Lung microvascular endothelial cell (primary cell): ENCODE results near the gene BET1. TPM values are rescaled to one million over a fixed set of nuclear protein-coding genes. Genes with fewer than 3 reads are reported as not detected.

ENCODE experiments used
- DNase-seq, 2 donors: peaks; one replicate each; pipeline versions ENCODE4 v3.0.0 to v3.0.0-alpha.2; 2010; ENCODE audit warnings: low read depth in 2 of 2
- total RNA-seq: library from RNA; depleted of rRNA; stranded (reverse); fragments of >200 nt; gene quantifications from 2 replicates; pipeline ENCODE4 v1.2.1, GENCODE V29; 2014

Gene BET1
- total RNA-seq, 1 donor from 2014 or later: 28.4 TPM

DNA sequence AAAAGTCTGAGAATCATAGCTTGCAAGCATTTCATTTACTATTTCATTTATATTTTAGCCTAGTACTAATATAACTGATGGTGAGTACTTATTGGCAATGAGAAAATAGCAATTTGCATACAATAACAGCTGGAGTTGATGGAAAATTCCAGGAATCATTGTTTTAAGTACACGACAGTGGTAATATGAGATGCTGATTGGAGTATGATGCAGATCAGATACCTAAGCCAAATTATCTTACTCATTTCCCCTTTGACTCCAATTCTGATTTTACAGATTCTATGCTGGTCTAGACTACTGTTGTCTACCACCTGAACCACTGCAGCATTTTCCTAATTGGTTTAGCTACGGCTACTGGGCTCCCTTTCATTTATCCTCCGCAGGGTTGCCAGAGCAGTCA is 45.9 kb downstream of the BET1 start:
- DNase-seq: peak; percentile 76 to 83

DNA sequence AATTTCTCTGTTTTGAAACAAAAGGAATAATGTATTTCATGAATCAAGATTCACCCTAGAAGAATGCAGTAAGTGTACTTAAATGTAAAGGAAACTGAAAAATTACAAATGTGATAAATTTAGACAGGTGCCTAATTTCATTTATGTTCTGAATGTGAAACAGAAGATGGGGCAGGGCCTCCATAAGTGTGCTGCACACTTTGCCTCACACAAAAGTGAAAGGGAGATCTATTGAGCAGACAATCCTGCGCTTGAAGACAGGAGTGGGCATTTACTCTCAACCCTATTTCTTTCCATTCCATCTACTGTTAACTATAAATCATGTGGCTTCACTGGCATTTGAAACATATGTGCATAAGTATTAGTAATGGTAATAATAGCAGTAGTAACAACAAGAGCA is 46.4 kb downstream of the BET1 start:
- DNase-seq: no peak

DNA sequence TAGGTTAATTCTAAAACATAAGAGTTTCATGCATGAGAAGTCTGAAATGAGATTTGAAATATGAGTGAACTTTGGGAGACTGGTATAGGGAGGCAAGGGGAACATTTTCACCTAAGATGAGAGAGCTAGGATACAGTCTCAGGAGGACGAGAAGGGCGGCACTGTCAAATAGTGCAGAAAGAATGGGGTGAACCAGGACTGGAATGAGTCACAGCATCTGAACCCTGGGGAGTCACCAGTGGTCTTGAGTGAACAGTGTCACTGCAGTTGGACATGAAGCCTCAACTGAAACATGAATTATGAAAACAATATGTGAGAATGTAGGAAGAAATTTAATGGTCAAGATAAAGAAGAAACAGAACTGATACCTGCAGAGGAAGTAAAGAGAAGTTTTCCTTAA is 48.9 kb downstream of the BET1 start:
- no peak for DNase-seq

DNA sequence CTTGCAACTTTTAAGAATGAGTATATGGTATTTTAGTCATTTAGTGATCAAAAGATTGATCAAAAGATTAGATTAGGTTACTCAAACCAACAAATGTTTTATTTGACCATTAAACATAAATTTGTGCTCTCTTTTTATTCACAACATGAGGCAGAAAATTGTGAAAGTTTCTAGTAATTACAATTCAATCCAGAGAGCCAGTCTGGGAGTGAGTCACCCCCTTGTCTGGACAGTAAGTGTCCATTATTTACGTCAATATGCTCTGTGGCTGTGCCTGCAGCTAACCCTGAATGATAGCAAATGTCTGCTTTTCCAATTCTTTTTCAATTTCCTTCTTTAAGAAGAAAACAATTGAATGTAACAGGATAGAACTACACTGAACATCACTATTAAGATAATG is 54.7 kb downstream of the BET1 start:
- peak; percentile 55 to 91 for DNase-seq

DNA sequence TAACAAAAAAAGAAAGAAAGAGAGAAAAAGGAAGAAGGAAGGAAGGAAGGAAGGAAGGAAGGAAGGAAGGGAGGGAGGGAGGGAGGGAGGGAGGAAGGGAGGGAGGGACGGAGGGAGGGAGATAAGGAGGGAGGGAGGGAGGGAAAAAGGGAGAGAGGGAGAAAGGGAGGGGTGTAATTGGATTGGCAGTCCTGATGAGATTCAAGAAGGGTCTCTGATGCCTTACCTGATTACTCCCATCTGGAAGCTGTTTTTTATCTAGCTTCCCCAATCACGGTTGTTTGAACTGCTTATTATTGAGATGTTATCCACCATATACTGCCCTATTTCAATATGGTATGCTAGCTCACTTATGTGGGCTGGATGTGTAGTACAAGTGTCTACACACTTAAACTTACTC is 55.3 kb downstream of the BET1 start:
- no peak for DNase-seq

DNA sequence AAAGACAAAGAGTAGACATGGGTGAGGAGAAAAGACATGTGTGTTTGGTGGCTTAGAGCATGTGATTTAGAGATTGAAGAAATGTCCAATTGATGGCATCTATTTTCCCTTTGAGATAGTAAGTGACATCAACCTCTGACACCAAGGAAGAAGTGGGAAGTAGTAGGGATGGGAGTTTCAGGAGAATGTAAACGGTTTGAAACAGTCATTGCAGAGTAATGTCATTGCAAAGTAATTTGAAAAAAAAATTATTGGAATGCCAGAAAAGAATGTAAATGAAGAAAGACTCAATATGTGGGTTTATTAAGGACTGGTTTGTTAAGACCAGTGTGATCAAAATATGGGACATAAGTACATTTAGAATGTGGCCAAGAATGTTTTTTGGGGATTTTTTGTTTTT is 56.0 kb downstream of the BET1 start:
- no peak for DNase-seq

DNA sequence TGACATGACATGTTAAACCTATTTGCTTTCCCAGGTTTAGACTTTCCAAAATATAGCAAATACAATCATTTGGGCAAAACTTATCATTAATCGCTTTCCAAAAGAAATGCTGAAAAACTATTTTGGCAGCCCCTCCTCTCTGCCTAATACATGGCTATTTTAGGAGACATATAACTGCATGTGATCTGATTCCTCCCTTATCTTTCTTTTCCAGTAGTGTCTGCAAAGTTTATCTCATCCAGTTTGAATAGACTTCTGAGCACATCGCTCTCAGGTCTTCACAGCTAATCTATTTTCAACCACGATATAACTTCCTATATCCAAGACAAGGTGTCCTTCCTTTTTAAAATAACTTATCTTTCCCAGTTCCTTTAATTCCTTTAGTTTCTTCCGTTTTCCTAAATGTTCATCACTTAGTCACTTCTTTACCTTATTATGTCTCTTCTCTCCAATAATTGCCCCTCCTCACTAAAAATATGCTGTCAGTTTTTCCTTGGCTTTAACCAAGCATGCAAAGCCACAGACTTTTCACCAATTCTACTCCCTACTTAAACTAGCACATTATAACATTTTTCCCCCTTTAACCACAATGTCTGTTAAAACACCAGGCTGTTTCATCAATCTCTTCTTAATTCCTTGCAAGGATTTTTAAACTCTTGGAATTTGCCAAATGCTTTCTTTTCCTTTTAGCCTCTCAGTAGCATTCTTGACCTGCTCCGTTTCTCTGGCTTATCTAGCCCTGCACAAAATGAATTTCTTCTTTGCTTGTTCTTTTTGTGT is 58.2 kb downstream of the BET1 start:
- peak in 1 of 2 donors; percentile 61 for DNase-seq

DNA sequence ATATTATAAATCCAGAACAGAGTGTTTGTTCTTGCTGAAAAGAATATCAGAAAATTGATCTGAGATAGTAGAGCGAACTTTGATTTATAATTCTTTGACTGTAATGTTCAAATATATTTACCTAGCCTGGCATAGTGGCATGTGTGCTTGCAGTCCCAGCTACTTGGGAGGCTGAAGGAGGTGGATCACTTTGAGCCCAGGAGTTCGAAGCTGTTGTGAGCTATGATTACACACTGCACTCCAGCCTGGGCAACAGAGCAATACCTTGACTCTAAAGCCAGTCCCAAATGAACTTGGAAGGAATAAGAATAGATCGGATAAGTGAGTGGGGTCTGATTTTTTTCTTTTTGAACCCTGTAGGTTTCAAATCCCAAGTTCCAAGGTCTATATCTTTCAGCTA is 59.1 kb downstream of the BET1 start:
- DNase-seq: peak; percentile 59 to 71

DNA sequence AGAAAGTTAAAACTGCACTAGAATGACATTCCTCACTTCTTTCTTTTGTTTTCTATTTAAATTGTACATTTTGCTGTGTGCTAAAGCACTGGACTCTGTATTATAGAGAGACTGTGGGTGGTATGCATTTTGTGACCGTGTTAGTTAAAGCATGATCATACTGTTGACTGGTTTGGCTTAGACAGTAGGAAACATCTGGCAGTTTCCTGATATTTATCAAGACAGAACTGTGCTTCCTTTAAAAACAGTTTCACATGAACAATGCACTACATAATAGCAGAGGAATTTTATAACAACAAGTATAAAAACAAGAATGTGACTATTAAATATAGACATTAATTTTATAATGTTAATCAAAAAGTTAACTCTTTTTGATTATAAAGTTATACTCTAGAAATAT is 59.5 kb downstream of the BET1 start:
- peak; percentile 95 to 96 for DNase-seq

DNA sequence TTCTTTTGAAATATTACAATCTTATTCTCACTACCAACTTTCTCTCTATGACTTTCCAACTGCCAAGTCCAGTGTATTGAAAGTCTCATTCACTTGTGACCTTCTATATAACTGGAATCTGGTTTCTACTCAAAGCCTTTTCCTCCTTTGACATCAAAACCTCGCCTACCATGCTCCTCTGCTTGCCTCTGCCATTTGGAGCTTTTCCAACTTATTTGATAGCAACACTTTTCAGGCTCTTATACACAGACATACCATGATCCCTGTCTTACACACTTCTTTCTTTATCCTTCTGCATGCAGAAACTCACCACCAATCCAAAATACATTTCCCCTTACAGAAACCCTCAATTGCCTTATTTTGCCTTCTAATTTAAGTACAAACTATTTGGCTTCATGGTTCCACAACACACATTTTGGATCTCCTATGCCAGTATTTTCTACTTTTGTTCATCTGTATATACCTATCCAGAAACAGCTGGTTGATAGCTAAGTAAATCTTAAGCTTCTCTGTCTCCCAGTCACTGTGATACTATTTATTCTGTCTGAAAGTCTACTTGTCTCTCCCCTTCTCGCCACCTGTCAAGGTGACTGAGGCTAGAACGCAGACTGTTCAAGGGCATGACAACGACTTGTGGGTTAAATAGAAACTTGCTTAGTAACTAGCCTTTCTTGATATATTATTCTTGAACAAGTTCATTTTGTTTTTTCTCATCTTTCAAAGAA is 60.2 kb downstream of the BET1 start:
- DNase-seq: peak; percentile 52 to 67

Other genes starting within 250 kb of the BET1 start
- gene TFPI2, start 113.6 kb downstream of the BET1 start, total RNA-seq: 72.1 and 139 TPM in 2 replicates
- not detected in 2 replicates for gene GNGT1, start 97.8 kb downstream of the BET1 start, total RNA-seq
- gene GNG11, start 82.6 kb downstream of the BET1 start, total RNA-seq: 361 and 479 TPM in 2 replicates